ENCODE results near the gene INSC. TPM values are rescaled to one million over a fixed set of nuclear protein-coding genes. Genes with fewer than 3 reads are reported as not detected.

INSC gene
- total RNA-seq, 2 experiments from 2014 or later, result not detected

- ChIA-PET POLR2A (no interaction called here), CTCF (no interaction called here)
- H3K36me3 Mint-ChIP-seq (ENCODE audit: low read depth), result no peaks in the 10 kb centered on the region
- H3K4me3 Mint-ChIP-seq, result no peak overlapping the region
- peaks cover 22% of the 10 kb centered on the region for H3K27me3 Mint-ChIP-seq
- no peaks in the 10 kb centered on the region for H3K4me1 Mint-ChIP-seq (ENCODE audit: low read depth)
- Histone ChIP-seq H3K27me3 (ENCODE audit: control insufficient read depth in 1 of 2, insufficient read depth in 2 of 2, low read length in 2 of 2) (no peaks in the 10 kb centered on the region), H3K4me1 (ENCODE audit: insufficient read depth, low read length) (no peaks in the 10 kb centered on the region), H3K4me3 (ENCODE audit: low read length) (no peak overlapping the region), H3K27ac (ENCODE audit: low read depth in 1 of 2, low read length in 2 of 2) (no peak overlapping the region), H3K9me3 (ENCODE audit: control insufficient read depth in 1 of 2, insufficient read depth in 1 of 2, low read length in 2 of 2) (no peaks in the 10 kb centered on the region), H3K36me3 (ENCODE audit: insufficient read depth, low read length) (no peaks in the 10 kb centered on the region)
- H3K9me3 Mint-ChIP-seq, result no peaks in the 10 kb centered on the region
- ATAC-seq (ENCODE audit: poor library complexity), result no peak
- no peak for DNase-seq
- no peak overlapping the region for H3K27ac Mint-ChIP-seq
- TF ChIP-seq, protein P1, sequence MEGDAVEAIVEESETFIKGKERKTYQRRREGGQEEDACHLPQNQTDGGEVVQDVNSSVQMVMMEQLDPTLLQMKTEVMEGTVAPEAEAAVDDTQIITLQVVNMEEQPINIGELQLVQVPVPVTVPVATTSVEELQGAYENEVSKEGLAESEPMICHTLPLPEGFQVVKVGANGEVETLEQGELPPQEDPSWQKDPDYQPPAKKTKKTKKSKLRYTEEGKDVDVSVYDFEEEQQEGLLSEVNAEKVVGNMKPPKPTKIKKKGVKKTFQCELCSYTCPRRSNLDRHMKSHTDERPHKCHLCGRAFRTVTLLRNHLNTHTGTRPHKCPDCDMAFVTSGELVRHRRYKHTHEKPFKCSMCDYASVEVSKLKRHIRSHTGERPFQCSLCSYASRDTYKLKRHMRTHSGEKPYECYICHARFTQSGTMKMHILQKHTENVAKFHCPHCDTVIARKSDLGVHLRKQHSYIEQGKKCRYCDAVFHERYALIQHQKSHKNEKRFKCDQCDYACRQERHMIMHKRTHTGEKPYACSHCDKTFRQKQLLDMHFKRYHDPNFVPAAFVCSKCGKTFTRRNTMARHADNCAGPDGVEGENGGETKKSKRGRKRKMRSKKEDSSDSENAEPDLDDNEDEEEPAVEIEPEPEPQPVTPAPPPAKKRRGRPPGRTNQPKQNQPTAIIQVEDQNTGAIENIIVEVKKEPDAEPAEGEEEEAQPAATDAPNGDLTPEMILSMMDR (IDR thresholded peaks at IDR 0.05), result no peak
- intact Hi-C loops (cut with DNase I, micrococcal nuclease), result no loop called here
Observed at GRCh38 chr11:15170698-15171097, 56.0 kb downstream of the INSC start.

DNA sequence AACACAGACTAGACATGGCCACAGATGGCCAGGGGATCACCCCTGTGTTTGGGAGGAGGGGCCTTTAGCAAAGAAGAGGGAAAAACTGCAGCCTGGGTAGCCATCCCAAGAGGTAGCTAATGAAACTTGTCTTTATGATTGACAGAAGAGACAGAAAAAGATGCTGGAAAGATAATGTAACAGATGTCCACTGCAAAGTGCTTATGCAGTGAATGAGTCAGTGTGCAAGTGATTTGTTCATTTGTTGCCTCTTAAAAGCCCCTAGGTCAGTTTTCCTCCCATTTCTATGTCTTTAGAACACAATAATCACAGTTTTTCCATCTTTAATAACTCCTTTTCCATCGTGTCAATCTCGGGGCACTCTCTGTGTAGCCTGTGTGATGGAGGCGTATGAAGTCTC lies 57.2 kb downstream of the INSC start:
- no peak for DNase-seq
- Histone ChIP-seq H3K4me1 (ENCODE audit: insufficient read depth, low read length) (no peaks in the 10 kb centered on the region), H3K9me3 (ENCODE audit: control insufficient read depth in 1 of 2, insufficient read depth in 1 of 2, low read length in 2 of 2) (no peaks in the 10 kb centered on the region), H3K27ac (ENCODE audit: low read depth in 1 of 2, low read length in 2 of 2) (no peak overlapping the region), H3K36me3 (ENCODE audit: insufficient read depth, low read length) (no peaks in the 10 kb centered on the region), H3K27me3 (ENCODE audit: control insufficient read depth in 1 of 2, insufficient read depth in 2 of 2, low read length in 2 of 2) (no peaks in the 10 kb centered on the region), H3K4me3 (ENCODE audit: low read length) (no peak overlapping the region)
- ChIA-PET POLR2A (no interaction called here), CTCF (no interaction called here)
- Mint-ChIP-seq H3K9me3 (no peaks in the 10 kb centered on the region), H3K36me3 (ENCODE audit: low read depth) (no peaks in the 10 kb centered on the region), H3K27me3 (peaks cover 18% of the 10 kb centered on the region), H3K4me1 (ENCODE audit: low read depth) (no peaks in the 10 kb centered on the region), H3K4me3 (no peak overlapping the region), H3K27ac (no peak overlapping the region)
- TF ChIP-seq, protein P1 (IDR thresholded peaks at IDR 0.05), result no peak
- intact Hi-C loops (cut with DNase I, micrococcal nuclease), result no loop called here
- ATAC-seq (ENCODE audit: poor library complexity), result no peak

- no peak overlapping the region for H3K27ac ChIP-seq (ENCODE audit: low read depth in 1 of 2, low read length in 2 of 2)
- no peak overlapping the region for H3K4me3 Mint-ChIP-seq
- POLR2A ChIA-PET, result no interaction called here
- no peaks in the 10 kb centered on the region for H3K27me3 ChIP-seq (ENCODE audit: control insufficient read depth in 1 of 2, insufficient read depth in 2 of 2, low read length in 2 of 2)
- no peak for DNase-seq
- no peaks in the 10 kb centered on the region for H3K4me1 ChIP-seq (ENCODE audit: insufficient read depth, low read length)
- H3K4me1 Mint-ChIP-seq (ENCODE audit: low read depth), result no peaks in the 10 kb centered on the region
- ATAC-seq (ENCODE audit: poor library complexity), result no peak
- peaks cover 20% of the 10 kb centered on the region for H3K27me3 Mint-ChIP-seq
- H3K27ac Mint-ChIP-seq, result no peak overlapping the region
- no peaks in the 10 kb centered on the region for H3K9me3 ChIP-seq (ENCODE audit: control insufficient read depth in 1 of 2, insufficient read depth in 1 of 2, low read length in 2 of 2)
- no peak overlapping the region for H3K4me3 ChIP-seq (ENCODE audit: low read length)
- H3K36me3 ChIP-seq (ENCODE audit: insufficient read depth, low read length), result no peaks in the 10 kb centered on the region
- H3K36me3 Mint-ChIP-seq (ENCODE audit: low read depth), result no peaks in the 10 kb centered on the region
- no peaks in the 10 kb centered on the region for H3K9me3 Mint-ChIP-seq
- CTCF ChIA-PET, result no interaction called here
- TF ChIP-seq, protein P1 (IDR thresholded peaks at IDR 0.05), result no peak
- intact Hi-C loops (cut with DNase I, micrococcal nuclease), result no loop called here
Observed at GRCh38 chr11:15175831-15176230, 61.1 kb downstream of the INSC start.
